GM18520 (cell line): ENCODE data around the gene CEMIP.

ENCODE experiments used
- ATAC-seq: cut with Tn5 transposase; IDR thresholded peaks from one replicate; pipeline ENCODE4 v1.9.1; 2021; ENCODE audit not compliant: unreplicated experiment

CEMIP gene

DNA sequence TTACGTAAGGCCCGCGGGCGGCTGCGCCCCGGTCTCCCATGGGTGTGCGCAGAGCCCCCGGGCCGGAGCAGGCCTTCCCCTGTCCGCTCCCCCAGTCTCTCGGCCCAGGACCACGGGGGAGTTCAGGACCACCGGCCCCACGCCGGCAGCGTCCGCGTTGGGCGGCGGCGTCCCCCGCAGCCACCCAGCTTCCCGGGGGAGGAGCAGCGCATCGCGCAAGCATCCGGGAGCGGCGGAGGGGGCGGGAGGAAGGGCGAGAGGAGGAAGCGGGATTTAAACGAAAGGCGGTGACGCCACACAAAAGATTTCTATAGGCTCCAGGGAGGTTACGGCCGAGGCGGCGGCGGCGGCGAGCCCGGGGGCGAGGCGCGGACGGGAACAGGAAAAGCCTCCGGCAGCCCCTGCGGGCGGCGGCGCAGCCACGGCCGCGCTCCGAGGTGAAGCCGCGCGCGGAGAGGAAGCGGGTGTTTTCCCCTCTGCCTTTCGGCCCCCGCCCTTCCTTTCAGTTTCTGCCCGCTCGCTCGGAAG is 221.5 kb downstream of the CEMIP start, which contains the start of gene TLNRD1:
TLNRD1 (plus strand) TSS at position 300 of the 528 bp plus-strand sequence. CDS start 1,349 bp downstream, outside the sequence.
- peak; percentile 46 for ATAC-seq
